CD8-positive, alpha-beta memory T cell (primary cell): ENCODE data around the gene SAPCD2. TPM values are rescaled to one million over a fixed set of nuclear protein-coding genes. Genes with fewer than 3 reads are reported as not detected.

Source experiments
- CTCF ChIA-PET: fragments of 350-600 bp; sonication (Branson Sonifier 250); formaldehyde crosslinking; loops from one replicate; lab custom pipeline; 2021; ENCODE audit warnings: antibody characterized with exemption; lab: Charles Lee
- POLR2A ChIA-PET: fragments of 350-600 bp; sonication (Branson Sonifier 250); formaldehyde crosslinking; loops from one replicate; lab custom pipeline; 2021; ENCODE audit warnings: antibody characterized with exemption; lab: Charles Lee
- DNase-seq, 5 donors: peaks; one replicate each; pipeline versions ENCODE4 v3.0.0 to v3.0.0-alpha.2; 2020 to 2022; ENCODE audit warnings: mixed read lengths in 1 of 5
- H3K27ac ChIP-seq: one replicate; pipeline ENCODE4 v1.7.0; 2013; ENCODE audit warnings: low read depth, mild to moderate bottlenecking, low read length, moderate library complexity
- H3K27me3 ChIP-seq: 2 replicates; pipeline ENCODE4 v1.7.0; 2013; ENCODE audit warnings: low read length, mild to moderate bottlenecking; ENCODE audit not compliant: insufficient read depth, poor library complexity, severe bottlenecking
- H3K36me3 ChIP-seq: 2 replicates; pipeline ENCODE4 v1.7.0; 2013; ENCODE audit warnings: mild to moderate bottlenecking, low read length, moderate library complexity; ENCODE audit not compliant: insufficient read depth
- H3K4me1 ChIP-seq: 2 replicates; pipeline ENCODE4 v1.7.0; 2013; ENCODE audit warnings: mild to moderate bottlenecking, low read length, moderate library complexity; ENCODE audit not compliant: insufficient read depth
- H3K4me3 ChIP-seq: 2 replicates; pipeline ENCODE4 v1.7.0; 2013; ENCODE audit warnings: mild to moderate bottlenecking, low read length
- H3K9me3 ChIP-seq: 2 replicates; pipeline ENCODE4 v1.7.0; 2013; ENCODE audit warnings: mild to moderate bottlenecking, low read length
- H3K27ac Mint-ChIP-seq, 8 donors: one replicate each; pipeline ENCODE4 v1.8.0; 2020 to 2021; ENCODE audit warnings: mixed read lengths in 8 of 8, mild to moderate bottlenecking in 6 of 8, inconsistent platforms in 3 of 8, moderate library complexity in 3 of 8
- H3K27me3 Mint-ChIP-seq, 2 donors: one replicate each; pipeline ENCODE4 v1.8.0; 2020 to 2021; ENCODE audit warnings: mixed read lengths in 2 of 2, mild to moderate bottlenecking in 1 of 2, moderate library complexity in 1 of 2
- H3K36me3 Mint-ChIP-seq, 3 donors: one replicate each; pipeline ENCODE4 v1.8.0; 2020 to 2021; ENCODE audit warnings: mixed read lengths in 3 of 3, inconsistent platforms in 1 of 3, mild to moderate bottlenecking in 1 of 3
- H3K4me1 Mint-ChIP-seq, 3 donors: one replicate each; pipeline ENCODE4 v1.8.0; 2020 to 2021; ENCODE audit warnings: mixed read lengths in 3 of 3, inconsistent platforms in 1 of 3, mild to moderate bottlenecking in 1 of 3
- H3K4me3 Mint-ChIP-seq, 7 donors: one replicate each; pipeline ENCODE4 v1.8.0; 2020 to 2021; ENCODE audit warnings: mixed read lengths in 7 of 7, mild to moderate bottlenecking in 6 of 7, moderate library complexity in 4 of 7, inconsistent platforms in 2 of 7
- H3K9me3 Mint-ChIP-seq, 5 donors: one replicate each; pipeline ENCODE4 v1.8.0; 2020 to 2022; ENCODE audit warnings: mixed read lengths in 5 of 5, mild to moderate bottlenecking in 3 of 5, moderate library complexity in 2 of 5, inconsistent platforms in 1 of 5
- polyA plus RNA-seq: library from polyadenylated mRNA; unstranded; fragments of 300-500 nt; fragmentation: Illumina TruSeq; gene quantifications from one replicate; pipeline ENCODE4 v1.2.3, GENCODE V29; 2021
- total RNA-seq, 2 experiments: library from RNA; stranded (reverse); gene quantifications; one replicate each; pipeline ENCODE4 v1.2.3, GENCODE V29; 2021

The SAPCD2 gene
- total and polyA plus RNA-seq, 3 experiments from 2014 or later, result 0.15 to 12.7 (median 11.5) TPM

DNA sequence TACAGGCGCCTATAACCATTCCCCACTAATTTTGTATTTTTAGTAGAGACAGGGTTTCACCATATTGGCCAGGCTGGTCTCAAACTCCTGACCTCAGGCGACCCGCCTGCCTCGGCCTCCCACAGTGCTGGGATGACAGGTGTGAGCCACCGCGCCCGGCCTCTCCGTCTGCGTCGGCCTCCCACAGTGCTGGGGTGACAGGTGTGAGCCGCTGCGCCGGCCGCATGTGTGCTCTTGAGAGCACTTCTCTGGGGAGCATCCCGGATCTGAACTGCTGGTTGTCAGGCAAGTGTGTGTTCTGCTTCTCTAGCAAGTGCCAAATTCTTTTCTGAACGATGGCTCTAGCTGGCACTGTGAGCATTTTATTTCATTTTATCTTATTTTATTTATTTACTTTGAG, 12.8 kb downstream of the SAPCD2 start:
- no peaks in the 10 kb centered on the region for H3K36me3 ChIP-seq
- no peaks in the 10 kb centered on the region for H3K9me3 ChIP-seq
- H3K27ac ChIP-seq, result no peak overlapping the region
- DNase-seq, result no peak
- Mint-ChIP-seq H3K36me3 (no peaks in the 10 kb centered on the region), H3K4me1 (no peaks in the 10 kb centered on the region), H3K4me3 (no peak overlapping the region), H3K27ac (no peak overlapping the region), H3K9me3 (no peaks in the 10 kb centered on the region), H3K27me3 (peaks cover 3 to 4% of the 10 kb centered on the region in 2 donors)
- POLR2A ChIA-PET, result no interaction called here
- no peak overlapping the region for H3K4me3 ChIP-seq
- CTCF ChIA-PET, result interaction anchor here (2.1 to 2.3 kb wide), 2 partner anchors 11 to 22 kb away, joined by 9 to 10 read pairs; partner anchors contain the start of gene NPDC1
- H3K4me1 ChIP-seq, result peaks cover 8% of the 10 kb centered on the region
- H3K27me3 ChIP-seq, result peaks cover 7% of the 10 kb centered on the region

DNA sequence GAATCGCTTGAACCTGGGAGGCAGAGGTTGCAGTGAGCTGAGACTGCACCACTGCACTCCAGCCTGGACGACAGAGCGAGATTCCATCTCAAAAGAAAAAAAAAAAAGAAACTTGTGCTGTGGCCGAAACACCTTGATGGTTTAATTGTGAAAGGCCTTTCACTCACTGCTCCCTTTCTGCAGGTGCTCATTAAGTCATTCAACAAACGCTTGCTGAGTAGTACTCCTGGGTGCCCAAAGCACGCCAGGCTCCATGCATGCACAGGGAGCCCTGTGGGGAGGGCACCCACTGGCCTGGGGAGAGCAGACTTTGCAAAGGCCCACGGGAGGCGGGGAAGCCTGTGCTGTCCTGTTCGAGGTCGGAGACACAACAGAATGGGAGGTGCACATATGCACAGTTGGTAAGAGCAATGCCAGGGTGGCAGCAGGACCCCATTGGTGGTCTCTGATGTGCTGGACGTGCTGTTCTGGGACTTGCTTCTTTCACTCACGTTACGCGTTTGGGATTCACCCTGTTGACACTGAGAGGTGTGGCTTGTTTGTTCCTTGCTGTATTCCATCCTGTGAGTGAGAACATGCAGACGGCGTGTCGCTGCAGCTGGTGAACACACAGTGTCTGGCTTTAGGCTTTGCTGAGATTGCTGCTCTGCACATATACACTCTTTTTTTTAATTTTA, 13.5 kb downstream of the SAPCD2 start:
- POLR2A ChIA-PET, result interaction anchor here (0.6 kb wide), 1 partner anchor 135 kb away, joined by 7 read pairs; no protein-coding TSS in a partner anchor

DNA sequence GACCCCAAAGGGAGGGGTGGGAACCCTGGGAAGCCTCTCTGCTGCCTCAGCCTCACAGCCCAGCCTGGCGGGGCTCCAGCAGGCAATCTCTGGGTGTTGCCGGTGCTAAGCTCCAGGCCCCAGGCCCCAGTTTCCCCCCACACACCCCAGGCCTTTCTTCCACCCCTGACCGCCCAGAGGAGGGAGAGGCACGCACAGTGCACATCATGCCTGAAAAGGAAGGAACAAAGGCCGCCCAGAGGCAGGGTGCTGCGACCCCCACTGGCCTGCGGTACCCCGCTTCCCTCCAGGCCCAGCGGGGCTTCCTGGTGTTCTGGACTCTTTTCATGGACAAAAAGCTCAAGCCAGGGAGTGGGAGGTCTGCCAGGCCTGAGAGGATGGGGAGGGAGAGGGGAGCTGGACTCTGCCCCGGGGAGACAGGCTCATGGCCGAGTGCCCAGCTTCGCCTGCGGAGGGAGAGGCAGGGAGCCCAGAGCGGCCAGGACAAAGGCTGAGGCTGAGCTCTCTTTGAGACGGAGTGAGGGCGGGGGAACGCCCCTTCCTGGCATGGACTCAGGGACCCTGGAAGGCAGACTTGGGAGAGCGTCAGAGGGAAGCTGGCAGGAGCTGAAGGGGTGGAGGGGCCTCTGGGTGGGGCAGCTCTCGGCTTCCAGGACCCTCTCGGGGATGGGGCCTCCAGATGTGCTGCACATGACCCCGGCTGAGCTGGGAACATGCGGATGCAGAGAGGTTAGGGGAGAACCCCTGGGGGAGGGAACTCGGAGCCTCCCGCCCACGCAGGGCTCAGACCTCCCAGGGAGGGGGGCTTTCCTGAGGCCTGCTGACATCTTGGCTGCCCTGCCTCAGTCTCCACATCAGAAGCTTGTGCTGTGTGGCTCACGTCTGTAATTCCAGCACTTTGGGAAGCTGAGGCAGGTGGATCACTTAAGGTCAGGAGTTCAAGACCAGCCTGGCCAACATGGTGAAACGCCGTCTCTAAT, 14.7 kb downstream of the SAPCD2 start:
- Histone ChIP-seq H3K36me3 (no peaks in the 10 kb centered on the region), H3K4me3 (no peak overlapping the region), H3K27me3 (peaks cover 25% of the 10 kb centered on the region), H3K9me3 (no peaks in the 10 kb centered on the region), H3K27ac (no peak overlapping the region), H3K4me1 (peaks cover 8% of the 10 kb centered on the region)
- H3K4me1 Mint-ChIP-seq, result no peaks in the 10 kb centered on the region
- H3K27me3 Mint-ChIP-seq, result peaks cover 4 to 7% of the 10 kb centered on the region in 2 donors
- H3K4me3 Mint-ChIP-seq, result no peak overlapping the region
- DNase-seq, result no peak
- H3K9me3 Mint-ChIP-seq, result no peaks in the 10 kb centered on the region
- no peaks in the 10 kb centered on the region for H3K36me3 Mint-ChIP-seq
- no peak overlapping the region for H3K27ac Mint-ChIP-seq
- ChIA-PET POLR2A (interaction anchor here (0.6 kb wide), 1 partner anchor 134 kb away, joined by 7 read pairs; no protein-coding TSS in a partner anchor), CTCF (interaction anchor here (1.2 to 2.3 kb wide), 3 partner anchors 12 to 27 kb away, joined by 5 to 10 read pairs (median 8); partner anchors contain the start of gene ABCA2)

More for the DNA sequence above, 13.5 kb downstream of the SAPCD2 start:
- Histone ChIP-seq H3K27ac (no peak overlapping the region), H3K4me3 (no peak overlapping the region), H3K27me3 (peaks cover 14% of the 10 kb centered on the region), H3K36me3 (no peaks in the 10 kb centered on the region), H3K4me1 (peaks cover 8% of the 10 kb centered on the region), H3K9me3 (no peaks in the 10 kb centered on the region)
- CTCF ChIA-PET, result interaction anchor here (1.4 to 2.3 kb wide), 2 partner anchors 11 to 21 kb away, joined by 8 to 10 read pairs; no protein-coding TSS in a partner anchor
- Mint-ChIP-seq H3K4me1 (no peaks in the 10 kb centered on the region), H3K9me3 (no peaks in the 10 kb centered on the region), H3K27ac (peak overlapping the region in 1 of 8 donors; percentile 42), H3K27me3 (peaks cover 4% of the 10 kb centered on the region in 2 donors), H3K36me3 (no peaks in the 10 kb centered on the region), H3K4me3 (no peak overlapping the region)
- no peak for DNase-seq

DNA sequence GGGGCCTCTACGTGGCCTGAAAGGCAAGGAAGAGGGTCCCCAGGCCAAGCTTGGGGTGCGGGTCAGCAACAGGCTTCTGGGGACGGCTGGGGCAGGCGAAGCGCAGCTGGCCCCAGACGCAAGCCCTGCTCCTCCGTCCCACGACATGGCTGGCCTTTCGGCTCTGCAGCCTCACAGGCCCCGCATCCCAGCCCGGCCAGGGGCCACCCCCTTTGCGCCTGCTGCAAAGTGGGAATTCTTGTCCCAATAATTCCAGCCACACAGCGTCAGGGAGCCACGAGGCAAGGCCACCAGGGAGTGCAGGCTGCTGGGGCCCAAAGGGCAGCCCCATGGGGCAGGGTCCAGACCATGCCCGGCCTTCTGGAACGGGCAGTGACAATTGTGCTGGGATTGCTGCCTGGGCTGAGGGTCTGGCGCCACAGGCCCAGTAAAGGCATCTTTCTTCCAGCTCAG, 15.4 kb downstream of the SAPCD2 start:
- Mint-ChIP-seq H3K36me3 (no peaks in the 10 kb centered on the region), H3K4me1 (no peaks in the 10 kb centered on the region), H3K27me3 (peaks cover 4 to 12% of the 10 kb centered on the region in 2 donors), H3K9me3 (no peaks in the 10 kb centered on the region), H3K27ac (no peak overlapping the region), H3K4me3 (no peak overlapping the region)
- CTCF ChIA-PET, result interaction anchor here (1.2 to 2.3 kb wide), 2 partner anchors 20 to 26 kb away, joined by 5 to 10 read pairs; partner anchors contain the start of gene ABCA2
- POLR2A ChIA-PET, result no interaction called here
- H3K36me3 ChIP-seq, result no peaks in the 10 kb centered on the region
- no peak overlapping the region for H3K27ac ChIP-seq
- H3K27me3 ChIP-seq, result peaks cover 32% of the 10 kb centered on the region
- H3K9me3 ChIP-seq, result no peaks in the 10 kb centered on the region
- H3K4me1 ChIP-seq, result peaks cover 8% of the 10 kb centered on the region
- no peak overlapping the region for H3K4me3 ChIP-seq
- DNase-seq, result no peak

DNA sequence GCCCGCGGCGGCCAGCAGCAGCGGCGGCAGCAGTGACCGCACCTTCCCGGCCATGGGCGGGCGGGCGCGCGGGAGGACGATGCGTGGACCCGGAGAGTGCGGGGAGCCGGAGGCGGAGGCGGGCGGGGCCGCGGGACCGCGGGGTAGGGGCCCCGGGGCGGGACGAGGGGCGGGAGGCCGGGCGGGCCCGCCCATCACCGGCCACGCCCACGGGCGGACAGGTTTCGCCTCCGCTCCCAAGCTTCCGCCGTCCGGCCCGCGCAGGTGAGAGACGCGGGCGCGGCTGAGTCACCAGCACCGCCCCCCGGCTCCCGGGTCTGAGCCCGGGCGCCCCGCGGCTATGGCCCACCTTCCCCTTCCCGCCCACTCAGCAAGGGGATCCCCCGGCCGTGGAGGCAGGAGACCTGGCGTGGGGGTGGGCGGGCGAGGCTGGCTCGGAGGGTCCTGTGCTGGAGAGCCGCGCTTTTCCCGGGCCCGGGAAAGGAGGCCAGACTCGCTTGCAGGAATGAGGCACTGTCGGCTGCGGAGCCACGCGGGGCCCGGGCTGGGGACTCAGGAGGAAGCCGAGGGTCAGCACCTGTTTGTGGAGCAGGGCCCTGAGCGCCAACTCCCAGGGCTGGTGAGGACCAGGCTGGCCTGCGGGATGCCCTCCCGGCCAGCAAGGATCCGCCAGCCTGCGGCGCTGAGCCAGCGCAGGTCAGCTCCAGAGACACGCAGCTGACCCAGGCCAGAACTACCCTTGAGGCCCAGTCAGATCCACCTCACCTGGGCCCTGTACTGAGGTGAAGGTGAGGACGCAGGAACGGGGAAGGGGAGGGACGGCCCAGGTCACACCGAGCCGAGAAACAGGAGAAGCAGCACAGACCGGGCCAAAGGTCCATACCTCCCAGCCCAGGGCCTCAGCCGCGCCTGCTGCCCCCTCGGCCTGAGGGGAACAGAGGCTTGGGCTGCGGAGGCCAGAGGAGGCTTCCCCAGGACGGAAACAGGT, 16.1 kb downstream of the SAPCD2 start, which contains the start of gene ENTPD2:
Gene ENTPD2 (minus strand): TSS at position 118 of the 988 bp plus-strand sequence. CDS start 64 bp downstream, at position 54.
- ChIA-PET POLR2A (no interaction called here), CTCF (no interaction called here)
- Mint-ChIP-seq H3K9me3 (no peaks in the 10 kb centered on the region), H3K36me3 (no peaks in the 10 kb centered on the region), H3K27me3 (peaks cover 11 to 18% of the 10 kb centered on the region in 2 donors), H3K27ac (no peak within 1 kb of the TSS), H3K4me1 (no peaks in the 10 kb centered on the region), H3K4me3 (peak within 1 kb of the TSS in 3 of 7 donors; percentile 12 to 51 (median 12))
- Histone ChIP-seq H3K36me3 (no peaks in the 10 kb centered on the region), H3K9me3 (no peaks in the 10 kb centered on the region), H3K27ac (no peak within 1 kb of the TSS), H3K4me1 (peaks cover 8% of the 10 kb centered on the region), H3K4me3 (no peak within 1 kb of the TSS), H3K27me3 (peaks cover 39% of the 10 kb centered on the region)
- DNase-seq, result peak in 2 of 5 donors; percentile 31 to 48

DNA sequence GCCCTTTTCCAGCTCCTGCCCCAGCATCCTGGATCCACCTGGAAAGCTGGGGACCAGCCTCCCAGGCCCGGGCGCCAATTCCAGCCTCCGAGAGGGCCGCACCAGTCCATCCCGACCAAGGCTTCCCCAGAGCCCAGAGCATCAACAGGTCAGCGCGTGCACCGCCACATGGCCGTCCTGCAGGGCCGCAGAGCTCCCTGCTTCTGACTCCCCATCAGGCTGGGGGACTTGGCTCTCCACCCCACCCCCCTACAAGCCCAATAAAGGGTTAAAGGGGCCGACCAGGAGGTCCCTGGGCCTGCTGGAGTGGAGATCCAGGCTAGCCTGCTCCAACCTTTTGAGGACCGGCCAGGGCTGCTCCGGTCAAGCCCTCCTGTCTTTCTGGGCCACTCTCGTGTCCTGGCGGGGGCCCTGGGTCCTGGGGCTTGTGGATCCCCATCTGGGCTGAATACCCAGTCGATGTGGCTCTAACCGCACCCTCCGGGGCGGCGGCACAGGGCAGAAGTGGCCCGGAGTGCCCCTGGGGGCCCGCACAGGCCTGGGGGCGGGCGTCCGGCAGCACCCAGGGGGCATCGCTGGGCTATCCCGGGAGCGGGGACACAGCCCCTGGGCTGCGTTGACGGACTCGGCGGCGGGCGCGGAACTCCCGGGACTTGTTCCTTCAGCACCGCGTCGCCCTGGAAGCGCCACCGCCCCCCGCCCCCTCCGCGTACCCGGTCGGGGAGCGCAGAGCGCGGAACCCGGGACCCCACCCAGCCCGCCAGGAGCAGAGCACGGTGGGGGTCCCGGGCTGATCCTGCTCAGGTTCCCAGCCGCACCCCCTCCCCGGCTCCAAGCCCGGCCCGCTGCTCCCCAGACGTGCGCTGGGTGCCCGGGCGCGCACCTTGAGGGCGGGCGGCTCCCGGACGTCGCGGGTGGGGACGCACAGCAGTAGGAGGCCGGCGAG, 17.1 kb downstream of the SAPCD2 start:
- peaks cover 11 to 18% of the 10 kb centered on the region in 2 donors for H3K27me3 Mint-ChIP-seq
- Histone ChIP-seq H3K9me3 (no peaks in the 10 kb centered on the region), H3K36me3 (no peaks in the 10 kb centered on the region), H3K4me3 (no peak overlapping the region), H3K4me1 (peaks cover 8% of the 10 kb centered on the region), H3K27me3 (peaks cover 42% of the 10 kb centered on the region), H3K27ac (no peak overlapping the region)
- no peaks in the 10 kb centered on the region for H3K36me3 Mint-ChIP-seq
- CTCF ChIA-PET, result interaction anchor here (1.1 to 1.7 kb wide), 3 partner anchors 10 to 18 kb away, joined by 4 to 6 read pairs (median 6); no protein-coding TSS in a partner anchor
- no peaks in the 10 kb centered on the region for H3K4me1 Mint-ChIP-seq
- H3K4me3 Mint-ChIP-seq, result peak overlapping the region in 3 of 7 donors; percentile 12 to 51 (median 12)
- DNase-seq, result no peak
- POLR2A ChIA-PET, result no interaction called here
- H3K9me3 Mint-ChIP-seq, result no peaks in the 10 kb centered on the region
- no peak overlapping the region for H3K27ac Mint-ChIP-seq
